ENCODE results near the gene NISCH. TPM values are rescaled to one million over a fixed set of nuclear protein-coding genes. Genes with fewer than 3 reads are reported as not detected.

The NISCH gene
- 72.8 TPM for total RNA-seq (2021; ENCODE audit: unreplicated experiment)
- 54.7 and 58.3 TPM in 2 replicates for polyA plus RNA-seq (2012)
- Bru-seq, nascent RNA, result percentile 72 among the genes with signal in this experiment
- BruChase-seq, experiment 1, labeled RNA remaining after a 6-hour chase, result percentile 90 among the genes with signal in this experiment
- percentile 87 among the genes with signal in this experiment for BruChase-seq, experiment 2, labeled RNA remaining after a 2-hour chase
- long read RNA-seq, full-length matches to known transcripts, result 14 of 86 reads
- long read RNA-seq, partial matches to known transcripts, result 47 of 86 reads
- long read RNA-seq, other reads (novel, unspliced or antisense), result 25 of 86 reads

GRCh38 chr3:52455283-52456168 is at the start of gene NISCH:
NISCH (plus strand) TSS chr3:52455604; CDS start chr3:52455642, 38 bp downstream.
- RAD21 ChIA-PET (ENCODE audit: low non-redundant PET in 1 of 2, low total read pairs in 2 of 2, uncharacterized antibody in 2 of 2, unreplicated experiment in 2 of 2), result no interaction called here
- peak within 1 kb of the TSS; percentile 95 for H3K9ac ChIP-seq (ENCODE audit: low read length)
- DNase-seq (ENCODE audit: low read depth, low spot score) (peak; percentile 40), ATAC-seq (peak; percentile 84)
- H3K4me3 ChIP-seq (replicated peaks in 1 of 2; ENCODE audit: low read depth in 1 of 2, low read length in 2 of 2), result peak within 1 kb of the TSS; percentile 80 to 94
- intact Hi-C loops (cut with micrococcal nuclease), result no loop called here
- H3K9me3 ChIP-seq (ENCODE audit: control insufficient read depth in 1 of 2, insufficient read depth in 1 of 2, low read depth in 1 of 2, low read length in 2 of 2), result no peaks in the 10 kb centered on the region
- H4K20me1 ChIP-seq (ENCODE audit: insufficient read depth), result no peaks in the 10 kb centered on the region
- peak; percentile 66 for TF ChIP-seq POLR2A (IDR thresholded peaks at IDR 0.05; ENCODE audit: borderline replicate concordance, extremely low read depth, insufficient read depth, insufficient read length)
- no peak; the same call in 1 of the 2 replicates for TF ChIP-seq ZFX (IDR thresholded peaks at IDR 0.05)
- peak; percentile 91 for TF ChIP-seq POLR2AphosphoS5 (IDR thresholded peaks at IDR 0.05; ENCODE audit: low read depth, low read length)
- peak; percentile 92 for TF ChIP-seq YY1 (IDR thresholded peaks at IDR 0.05; ENCODE audit: extremely low read depth, insufficient replicate concordance, low read depth, low read length)
- TF ChIP-seq RAD21 (IDR thresholded peaks at IDR 0.05; ENCODE audit: low read depth), result no peak
- no peak for TF ChIP-seq EZH2 (IDR thresholded peaks at IDR 0.05)
- no peak for TF ChIP-seq EGR1 (IDR thresholded peaks at IDR 0.05; ENCODE audit: low read depth)
- TF ChIP-seq, protein P1, sequence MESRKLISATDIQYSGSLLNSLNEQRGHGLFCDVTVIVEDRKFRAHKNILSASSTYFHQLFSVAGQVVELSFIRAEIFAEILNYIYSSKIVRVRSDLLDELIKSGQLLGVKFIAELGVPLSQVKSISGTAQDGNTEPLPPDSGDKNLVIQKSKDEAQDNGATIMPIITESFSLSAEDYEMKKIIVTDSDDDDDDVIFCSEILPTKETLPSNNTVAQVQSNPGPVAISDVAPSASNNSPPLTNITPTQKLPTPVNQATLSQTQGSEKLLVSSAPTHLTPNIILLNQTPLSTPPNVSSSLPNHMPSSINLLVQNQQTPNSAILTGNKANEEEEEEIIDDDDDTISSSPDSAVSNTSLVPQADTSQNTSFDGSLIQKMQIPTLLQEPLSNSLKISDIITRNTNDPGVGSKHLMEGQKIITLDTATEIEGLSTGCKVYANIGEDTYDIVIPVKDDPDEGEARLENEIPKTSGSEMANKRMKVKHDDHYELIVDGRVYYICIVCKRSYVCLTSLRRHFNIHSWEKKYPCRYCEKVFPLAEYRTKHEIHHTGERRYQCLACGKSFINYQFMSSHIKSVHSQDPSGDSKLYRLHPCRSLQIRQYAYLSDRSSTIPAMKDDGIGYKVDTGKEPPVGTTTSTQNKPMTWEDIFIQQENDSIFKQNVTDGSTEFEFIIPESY (IDR thresholded peaks at IDR 0.05; ENCODE audit: extremely low read depth, insufficient replicate concordance, low read length), result no peak
- no peak for TF ChIP-seq CTCF (IDR thresholded peaks at IDR 0.05 in 2 of 3, conservative IDR thresholded peaks at IDR 0.05 in 1 of 3; ENCODE audit: borderline replicate concordance in 1 of 3, insufficient read depth in 1 of 3, low read depth in 2 of 3, low read length in 2 of 3)
- TF ChIP-seq FOSL1 (IDR thresholded peaks at IDR 0.05; ENCODE audit: low read depth), result no peak
- no peak for TF ChIP-seq JUND (IDR thresholded peaks at IDR 0.05)
- no peak for TF ChIP-seq CBX3 (IDR thresholded peaks at IDR 0.05; ENCODE audit: low read depth)
- TF ChIP-seq ZNF274 (IDR thresholded peaks at IDR 0.05; ENCODE audit: low read depth, low read length), result no peak
- no peak for TF ChIP-seq SRF (IDR thresholded peaks at IDR 0.05; ENCODE audit: low read depth)
- TF ChIP-seq EZH2phosphoT487 (IDR thresholded peaks at IDR 0.05; ENCODE audit: borderline replicate concordance), result no peak
- no peaks in the 10 kb centered on the region for H3K27me3 ChIP-seq (ENCODE audit: insufficient read depth, low read length)
- POLR2A ChIA-PET, result no interaction called here
- H3K4me2 ChIP-seq (ENCODE audit: low read length), result peak within 1 kb of the TSS; percentile 89
- BruUV-seq (replicated peaks), result no TSS peak
- H3K36me3 ChIP-seq (ENCODE audit: control insufficient read depth in 1 of 2, insufficient read depth in 2 of 2, low read length in 2 of 2), result peaks cover 11 to 28% of the 10 kb centered on the region in 2 experiments
- H2AFZ ChIP-seq (ENCODE audit: low read depth, low read length, poor library complexity, severe bottlenecking), result peak within 1 kb of the TSS; percentile 61
- H3K4me1 ChIP-seq (ENCODE audit: control insufficient read depth in 1 of 2, insufficient read depth in 2 of 2, low read length in 2 of 2), result peaks cover 36 to 61% of the 10 kb centered on the region in 2 experiments
- peak within 1 kb of the TSS; percentile 77 for H3K27ac ChIP-seq (ENCODE audit: low read depth, low read length)
- no peaks in the 10 kb centered on the region for H3K9me2 ChIP-seq (ENCODE audit: insufficient read depth)
- H3K79me2 ChIP-seq (ENCODE audit: insufficient read depth, low read length), result peaks cover 32% of the 10 kb centered on the region
- CTCF ChIA-PET, result no interaction called here

All from HCT116 (cell line).